ENCODE measurements around the gene MPRIP. TPM values are rescaled to one million over a fixed set of nuclear protein-coding genes. Genes with fewer than 3 reads are reported as not detected.

Gene MPRIP
- total and polyA plus RNA-seq, 2 experiments from 2014 or later: 91.7 to 202 TPM

DNA sequence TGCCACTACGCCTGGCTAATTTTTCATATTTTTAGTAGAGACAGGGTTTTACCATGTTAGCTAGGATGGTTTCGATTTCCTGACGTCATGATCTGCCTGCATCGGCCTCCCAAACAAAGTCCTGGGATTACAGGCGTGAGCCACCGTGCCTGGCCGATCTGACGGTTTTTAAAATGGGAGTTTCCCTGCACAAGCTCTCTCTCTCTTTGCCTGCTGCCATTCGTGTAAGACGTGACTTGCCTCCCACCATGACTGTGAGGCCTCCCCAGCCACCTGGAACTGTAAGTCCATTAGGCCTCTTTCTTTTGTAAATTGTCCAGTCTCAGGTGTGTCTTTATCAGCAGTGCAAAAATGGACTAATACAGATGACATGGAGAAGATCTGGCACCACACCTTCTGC lies 199.4 kb downstream of the MPRIP start:
- peaks cover 3% of the 10 kb centered on the region for H3K79me2 ChIP-seq
- H3K4me1 ChIP-seq (ENCODE audit: insufficient read depth): peaks cover 7% of the 10 kb centered on the region
- no peaks in the 10 kb centered on the region for H3K27me3 ChIP-seq
- no peak overlapping the region for H3K4me2 ChIP-seq
- H3K9me2 ChIP-seq (replicated peaks; ENCODE audit: insufficient read depth): no peaks in the 10 kb centered on the region
- no peak for TF ChIP-seq EZH2 (IDR thresholded peaks at IDR 0.05; ENCODE audit: borderline replicate concordance)
- no peak for TF ChIP-seq EZH2phosphoT487 (IDR thresholded peaks at IDR 0.05; ENCODE audit: low read depth, severe bottlenecking, unreplicated experiment)
- TF ChIP-seq CTCF (IDR thresholded peaks at IDR 0.05; ENCODE audit: poor library complexity): no peak
- H3K9me3 ChIP-seq (ENCODE audit: low read depth): no peaks in the 10 kb centered on the region
- no peak overlapping the region for H3K4me3 ChIP-seq
- no peaks in the 10 kb centered on the region for H4K20me1 ChIP-seq (ENCODE audit: insufficient read depth, poor library complexity, severe bottlenecking)
- H3K36me3 ChIP-seq (replicated peaks; ENCODE audit: insufficient read depth, low read depth): no peaks in the 10 kb centered on the region
- no peak overlapping the region for H2AFZ ChIP-seq
- WGBS (ENCODE audit: low lambda C conversion rate, missing lambda C conversion rate): 86% methylated on average over 10 of the region's 10 CpGs
- H3K27ac ChIP-seq: no peak overlapping the region
- no peak for DNase-seq (ENCODE audit: low spot score)

- Histone ChIP-seq H3K4me2 (no peak overlapping the region), H3K4me1 (ENCODE audit: insufficient read depth) (peaks cover 7% of the 10 kb centered on the region), H3K79me2 (no peaks in the 10 kb centered on the region), H2AFZ (no peak overlapping the region), H3K27me3 (no peaks in the 10 kb centered on the region), H4K20me1 (ENCODE audit: insufficient read depth, poor library complexity, severe bottlenecking) (no peaks in the 10 kb centered on the region), H3K4me3 (no peak overlapping the region), H3K9me2 (replicated peaks; ENCODE audit: insufficient read depth) (no peaks in the 10 kb centered on the region), H3K36me3 (replicated peaks; ENCODE audit: insufficient read depth, low read depth) (no peaks in the 10 kb centered on the region), H3K9me3 (ENCODE audit: low read depth) (no peaks in the 10 kb centered on the region), H3K27ac (no peak overlapping the region)
- TF ChIP-seq EZH2phosphoT487 (IDR thresholded peaks at IDR 0.05; ENCODE audit: low read depth, severe bottlenecking, unreplicated experiment): no peak
- TF ChIP-seq CTCF (IDR thresholded peaks at IDR 0.05; ENCODE audit: poor library complexity): no peak
- TF ChIP-seq EZH2 (IDR thresholded peaks at IDR 0.05; ENCODE audit: borderline replicate concordance): no peak
- WGBS (ENCODE audit: low lambda C conversion rate, missing lambda C conversion rate): 94% methylated on average over 7 of the region's 7 CpGs
- DNase-seq (ENCODE audit: low spot score): no peak
These were observed 200.0 kb downstream of the MPRIP start for GRCh38 chr17:17242246-17242645.

Small RNAs within 50 kb of the gene (small RNA-seq; reads per million reads assigned to genes)
- not detected for gene RNU6-767P

Other genes starting within 250 kb of the MPRIP start
- not detected in 2 replicates for gene TNFRSF13B, start 70.3 kb upstream of the MPRIP start, total RNA-seq
- gene TNFRSF13B, start 70.3 kb upstream of the MPRIP start, polyA plus RNA-seq: not detected in 2 replicates
- 0.24 and 0.97 TPM in 2 replicates for gene PLD6, start 163.9 kb downstream of the MPRIP start, total RNA-seq
- 0.63 and 0.79 TPM in 2 replicates for gene PLD6, start 163.9 kb downstream of the MPRIP start, polyA plus RNA-seq
- gene FLCN, start 194.7 kb downstream of the MPRIP start, total RNA-seq: 51.5 and 66.2 TPM in 2 replicates
- gene FLCN, start 194.7 kb downstream of the MPRIP start, polyA plus RNA-seq: 31.0 and 39.0 TPM in 2 replicates
- 69.1 and 69.5 TPM in 2 replicates for gene COPS3, start 238.8 kb downstream of the MPRIP start, total RNA-seq
- gene COPS3, start 238.8 kb downstream of the MPRIP start, polyA plus RNA-seq: 56.4 and 62.9 TPM in 2 replicates